Omental fat pad (tissue), 4 donors: ENCODE results near the gene THEMIS. TPM values are rescaled to one million over a fixed set of nuclear protein-coding genes. Genes with fewer than 3 reads are reported as not detected.
"Not testable (repeated sequence)": the region's sequence is repeated elsewhere in the genome, so short reads cannot be mapped to it uniquely, and the experiment has no call there.

Source experiments
- ATAC-seq: fragments of 150-250 bp; one replicate; pipeline ENCODE4 v1.9.1; 2016; ENCODE audit warnings: mild to moderate bottlenecking, moderate library complexity; ENCODE audit not compliant: low FRiP score
- DNase-seq: peaks from one replicate; pipeline ENCODE4 v3.0.0-alpha.2; 2019; ENCODE audit warnings: low spot score
- total RNA-seq, 4 donors: library from RNA; depleted of rRNA; stranded (reverse); fragments of >200 nt; gene quantifications; one replicate each; pipeline ENCODE4 v1.1.0, GENCODE V29; 2016
- TF ChIP-seq, protein P1 (sequence below), 3 donors: fragments of 450-650 bp; IDR thresholded peaks; one replicate each; pipeline ENCODE4 v1.5.1; 2016 to 2017; ENCODE audit warnings: antibody characterized with exemption in 3 of 3, mild to moderate bottlenecking in 3 of 3, moderate library complexity in 2 of 3

The THEMIS gene
- total RNA-seq, 4 donors from 2014 or later = 0.56 to 1.7 (median 1.4) TPM

- ATAC-seq = no peak
- DNase-seq = no peak
- TF ChIP-seq, protein P1, sequence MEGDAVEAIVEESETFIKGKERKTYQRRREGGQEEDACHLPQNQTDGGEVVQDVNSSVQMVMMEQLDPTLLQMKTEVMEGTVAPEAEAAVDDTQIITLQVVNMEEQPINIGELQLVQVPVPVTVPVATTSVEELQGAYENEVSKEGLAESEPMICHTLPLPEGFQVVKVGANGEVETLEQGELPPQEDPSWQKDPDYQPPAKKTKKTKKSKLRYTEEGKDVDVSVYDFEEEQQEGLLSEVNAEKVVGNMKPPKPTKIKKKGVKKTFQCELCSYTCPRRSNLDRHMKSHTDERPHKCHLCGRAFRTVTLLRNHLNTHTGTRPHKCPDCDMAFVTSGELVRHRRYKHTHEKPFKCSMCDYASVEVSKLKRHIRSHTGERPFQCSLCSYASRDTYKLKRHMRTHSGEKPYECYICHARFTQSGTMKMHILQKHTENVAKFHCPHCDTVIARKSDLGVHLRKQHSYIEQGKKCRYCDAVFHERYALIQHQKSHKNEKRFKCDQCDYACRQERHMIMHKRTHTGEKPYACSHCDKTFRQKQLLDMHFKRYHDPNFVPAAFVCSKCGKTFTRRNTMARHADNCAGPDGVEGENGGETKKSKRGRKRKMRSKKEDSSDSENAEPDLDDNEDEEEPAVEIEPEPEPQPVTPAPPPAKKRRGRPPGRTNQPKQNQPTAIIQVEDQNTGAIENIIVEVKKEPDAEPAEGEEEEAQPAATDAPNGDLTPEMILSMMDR (IDR thresholded peaks at IDR 0.05) = no peak
These were observed 36.9 kb upstream of the THEMIS start for GRCh38 chr6:127937747-127938146.

DNA sequence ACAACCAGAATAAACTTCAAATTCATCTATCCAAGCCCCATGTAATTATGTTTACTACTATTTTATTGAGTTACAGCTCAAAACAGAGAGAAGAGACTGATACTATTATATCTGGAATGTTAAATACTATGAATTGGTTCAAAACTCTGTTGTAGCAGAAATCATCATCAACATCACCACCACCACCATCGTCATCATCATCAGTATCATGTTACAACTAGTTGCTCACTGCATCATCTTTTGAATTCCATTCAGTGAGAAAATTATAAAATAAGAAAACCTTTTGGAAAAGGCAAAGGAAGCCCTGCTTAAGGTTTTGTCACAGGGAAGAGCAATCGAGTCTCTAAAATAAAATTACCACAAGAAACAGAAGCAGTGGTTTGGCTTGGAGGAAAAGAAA, 36.2 kb upstream of the THEMIS start:
- no peak for ATAC-seq
- DNase-seq = no peak
- TF ChIP-seq, protein P1 (IDR thresholded peaks at IDR 0.05) = no peak

DNA sequence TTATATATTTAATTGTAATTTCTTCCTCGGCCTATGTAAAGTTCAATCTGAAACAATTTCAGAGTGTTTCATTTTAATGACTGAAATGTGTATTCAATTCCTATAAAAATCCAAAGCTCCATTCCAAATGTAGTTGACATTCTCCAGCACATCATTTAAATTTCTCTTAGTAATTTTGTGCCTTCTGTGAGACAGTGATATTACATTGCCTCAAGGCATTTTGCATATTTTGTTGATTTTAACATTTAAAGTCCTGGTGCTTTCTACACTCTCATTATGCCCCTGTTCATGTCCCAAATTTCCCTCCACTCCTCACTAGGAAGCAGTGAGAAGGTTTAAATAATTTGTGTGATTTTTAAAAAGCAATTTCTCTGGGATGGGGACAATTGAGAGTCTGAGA, 34.1 kb upstream of the THEMIS start:
- no peak for DNase-seq
- TF ChIP-seq, protein P1 (IDR thresholded peaks at IDR 0.05) = no peak
- no peak for ATAC-seq

- DNase-seq (no peak), ATAC-seq (no peak)
- TF ChIP-seq, protein P1 (IDR thresholded peaks at IDR 0.05) = no peak
These were observed 33.3 kb upstream of the THEMIS start for GRCh38 chr6:127933852-127934840.

GRCh38 chr6:127933137-127933536, 32.3 kb upstream of the THEMIS start:
- TF ChIP-seq, protein P1 (IDR thresholded peaks at IDR 0.05) = no peak
- ATAC-seq (no peak), DNase-seq (no peak)

DNA sequence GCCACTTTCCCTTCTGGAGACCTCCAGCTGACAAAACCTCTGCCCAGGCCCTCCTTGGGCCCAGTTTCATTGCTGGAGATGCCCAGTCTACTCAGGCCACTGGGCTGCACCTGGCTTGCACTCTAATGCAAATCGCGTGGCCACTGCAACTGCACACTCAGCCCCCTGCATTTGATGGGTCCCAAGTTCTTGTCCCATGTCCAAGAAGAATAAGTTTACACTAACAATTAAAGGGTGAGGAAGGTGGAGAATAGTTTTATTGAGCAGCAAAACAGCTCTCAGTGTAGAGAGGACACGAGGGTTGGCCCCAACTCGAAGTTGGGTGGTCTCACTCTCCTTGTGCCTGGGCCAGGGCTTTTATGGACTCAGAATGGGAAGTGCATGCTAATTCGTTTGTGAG, 31.9 kb upstream of the THEMIS start:
- ATAC-seq (no peak), DNase-seq (no peak)
- TF ChIP-seq, protein P1 (IDR thresholded peaks at IDR 0.05) = no peak

DNA sequence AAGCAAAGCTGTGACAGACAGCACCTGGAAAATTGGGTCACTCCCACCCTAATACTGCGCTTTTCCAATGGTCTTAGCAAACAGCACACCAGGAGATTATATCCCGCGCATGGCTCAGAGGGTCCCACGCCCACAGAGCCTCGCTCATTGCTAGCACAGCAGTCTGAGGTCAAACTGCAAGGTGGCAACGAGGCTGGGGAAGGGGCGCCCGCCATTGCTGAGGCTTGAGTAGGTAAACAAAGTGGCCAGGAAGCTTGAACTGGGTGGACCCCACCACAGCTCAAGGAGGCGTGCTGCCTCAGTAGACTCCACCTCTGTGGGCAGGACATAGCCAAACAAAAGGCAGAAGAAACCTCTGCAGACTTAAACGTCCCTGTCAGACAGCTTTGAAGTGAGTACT, 25.6 kb upstream of the THEMIS start:
- not testable (repeated sequence) for DNase-seq, ATAC-seq
